22Rv1 (cell line): Measurements from ENCODE around the gene CYP1A1.
"Not testable (repeated sequence)": the region's sequence is repeated elsewhere in the genome, so short reads cannot be mapped to it uniquely, and the experiment has no call there.

Experiments used
- H3K27ac ChIP-seq: fragments of 450-650 bp; 2 replicates; pipeline ENCODE4 v1.5.1; 2017
- ZFX ChIP-seq: fragments of 450-650 bp; IDR thresholded peaks from 2 replicates; pipeline ENCODE4 v1.6.1; 2017; ENCODE audit warnings: antibody characterized with exemption, borderline replicate concordance
- TF ChIP-seq, protein P1 (sequence below): fragments of 450-650 bp; IDR thresholded peaks from 2 replicates; pipeline ENCODE4 v1.5.1; 2017; ENCODE audit warnings: mild to moderate bottlenecking

The CYP1A1 gene

DNA sequence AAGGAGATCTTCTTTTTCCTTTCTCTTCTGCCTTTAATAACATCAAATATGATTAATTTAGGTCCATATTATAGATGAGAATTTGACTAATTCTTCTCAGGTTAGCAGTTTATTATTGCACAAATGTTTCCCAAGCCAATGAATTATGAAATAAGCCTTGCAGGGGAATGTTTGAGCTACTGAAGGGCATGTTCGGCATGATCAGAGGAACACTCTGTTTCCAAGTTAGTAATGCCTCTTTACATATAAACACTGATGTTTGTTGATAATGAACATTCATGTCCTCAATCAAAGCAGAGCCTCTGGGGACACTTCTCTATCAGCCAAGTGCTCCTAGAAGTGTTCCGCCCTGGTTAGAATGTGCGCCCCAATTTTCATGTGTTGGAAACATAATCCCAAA lies 10.0 kb upstream of the CYP1A1 start:
- no peak overlapping the region for H3K27ac ChIP-seq
- TF ChIP-seq, protein P1, sequence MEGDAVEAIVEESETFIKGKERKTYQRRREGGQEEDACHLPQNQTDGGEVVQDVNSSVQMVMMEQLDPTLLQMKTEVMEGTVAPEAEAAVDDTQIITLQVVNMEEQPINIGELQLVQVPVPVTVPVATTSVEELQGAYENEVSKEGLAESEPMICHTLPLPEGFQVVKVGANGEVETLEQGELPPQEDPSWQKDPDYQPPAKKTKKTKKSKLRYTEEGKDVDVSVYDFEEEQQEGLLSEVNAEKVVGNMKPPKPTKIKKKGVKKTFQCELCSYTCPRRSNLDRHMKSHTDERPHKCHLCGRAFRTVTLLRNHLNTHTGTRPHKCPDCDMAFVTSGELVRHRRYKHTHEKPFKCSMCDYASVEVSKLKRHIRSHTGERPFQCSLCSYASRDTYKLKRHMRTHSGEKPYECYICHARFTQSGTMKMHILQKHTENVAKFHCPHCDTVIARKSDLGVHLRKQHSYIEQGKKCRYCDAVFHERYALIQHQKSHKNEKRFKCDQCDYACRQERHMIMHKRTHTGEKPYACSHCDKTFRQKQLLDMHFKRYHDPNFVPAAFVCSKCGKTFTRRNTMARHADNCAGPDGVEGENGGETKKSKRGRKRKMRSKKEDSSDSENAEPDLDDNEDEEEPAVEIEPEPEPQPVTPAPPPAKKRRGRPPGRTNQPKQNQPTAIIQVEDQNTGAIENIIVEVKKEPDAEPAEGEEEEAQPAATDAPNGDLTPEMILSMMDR, result no peak
- no peak for TF ChIP-seq ZFX

DNA sequence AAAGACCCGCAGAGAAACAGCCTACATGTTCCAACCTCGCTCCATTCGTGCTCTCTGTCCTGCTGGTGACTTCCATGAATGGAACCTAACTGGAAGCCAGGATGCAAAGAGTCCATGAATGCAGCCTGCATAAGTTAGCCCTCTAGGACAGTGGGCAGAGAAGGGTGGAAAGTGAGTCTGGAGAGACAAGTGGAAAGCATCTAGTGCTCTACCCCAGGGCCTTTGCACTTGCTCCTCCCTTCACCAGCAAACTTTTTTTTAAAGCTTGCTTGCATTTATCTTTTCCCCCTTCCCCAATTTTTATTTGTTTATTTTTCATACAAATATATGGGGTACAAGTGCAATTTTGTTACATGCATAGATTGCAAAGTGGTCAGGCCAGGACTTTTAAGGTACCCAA lies 7.9 kb upstream of the CYP1A1 start:
- H3K27ac ChIP-seq, result no peak overlapping the region
- TF ChIP-seq, protein P1, result no peak

DNA sequence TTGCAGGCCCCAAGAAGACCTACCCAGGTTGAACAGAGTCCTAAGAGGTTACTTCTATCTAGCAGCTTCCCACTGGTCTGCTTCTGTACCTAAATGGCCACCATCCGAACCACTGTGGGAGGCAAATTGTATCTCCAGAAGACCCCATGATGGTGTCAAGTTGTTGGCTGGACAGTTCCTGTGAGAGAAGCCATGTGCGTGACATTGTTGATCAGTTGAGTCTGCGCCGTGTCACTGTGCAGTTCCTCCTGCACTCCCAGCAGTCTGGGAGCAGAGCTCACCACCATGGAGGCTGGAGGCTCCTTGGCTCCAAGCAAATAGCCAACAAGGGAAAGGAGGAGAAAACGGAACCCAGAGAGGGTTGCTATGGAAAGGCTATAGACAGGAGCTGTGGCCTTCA lies 7.5 kb upstream of the CYP1A1 start:
- TF ChIP-seq, protein P1, result no peak
- TF ChIP-seq ZFX, result no peak

DNA sequence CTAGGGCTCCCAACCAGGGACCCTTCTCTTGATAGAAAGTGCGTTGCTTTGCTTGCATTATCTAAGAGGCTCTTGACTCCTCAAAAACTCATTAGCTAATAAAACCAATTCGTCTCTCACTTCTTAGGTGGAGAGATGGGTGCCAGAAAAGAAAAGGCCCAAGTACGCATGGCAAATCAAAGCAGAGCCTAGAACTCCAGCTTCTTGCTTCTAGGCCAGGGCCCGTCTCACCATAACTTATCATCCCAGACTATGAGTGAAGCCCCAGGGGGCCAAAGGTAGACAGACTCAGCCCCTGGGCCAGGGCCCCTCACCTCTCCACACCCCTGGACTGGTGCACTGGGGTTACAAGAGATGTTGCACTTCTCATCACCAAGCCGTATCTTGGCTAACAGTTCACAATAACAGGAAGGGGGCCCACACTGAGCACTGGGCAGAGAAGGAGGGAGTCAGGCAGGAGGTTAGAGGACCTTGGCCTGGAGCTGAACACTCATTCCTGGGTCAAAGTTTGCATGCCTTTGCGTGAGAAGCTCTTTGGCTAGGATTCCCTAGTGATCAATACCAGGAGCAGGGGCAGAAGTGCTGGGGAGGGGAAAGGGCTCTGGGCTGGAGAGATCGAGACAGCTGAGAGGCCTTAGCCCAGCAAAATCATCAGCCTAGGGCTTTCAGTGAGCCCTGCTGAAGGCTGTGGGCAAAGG lies 5.4 kb upstream of the CYP1A1 start:
- H3K27ac ChIP-seq, result no peak overlapping the region
- TF ChIP-seq ZFX, result no peak
- TF ChIP-seq, protein P1, result no peak

More for the DNA sequence above, 7.5 kb upstream of the CYP1A1 start:
- H3K27ac ChIP-seq, result no peak overlapping the region

DNA sequence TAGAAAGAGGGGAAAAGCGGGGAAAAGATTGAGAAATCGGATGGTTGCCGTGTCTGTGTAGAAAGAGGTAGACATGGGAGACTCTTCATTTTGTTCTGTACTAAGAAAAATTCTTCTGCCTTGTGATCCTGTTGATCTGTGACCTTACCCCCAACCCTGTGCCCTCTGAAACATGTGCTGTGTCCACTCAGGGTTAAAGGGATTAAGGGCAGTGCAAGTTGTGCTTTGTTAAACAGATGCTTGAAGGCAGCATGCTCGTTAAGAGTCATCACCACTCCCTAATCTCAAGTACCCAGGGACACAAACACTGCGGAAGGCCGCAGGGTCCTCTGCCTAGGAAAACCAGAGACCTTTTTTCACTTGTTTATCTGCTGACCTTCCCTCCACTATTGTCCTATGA lies 4.0 kb upstream of the CYP1A1 start:
- H3K27ac ChIP-seq, result not testable (repeated sequence)

DNA sequence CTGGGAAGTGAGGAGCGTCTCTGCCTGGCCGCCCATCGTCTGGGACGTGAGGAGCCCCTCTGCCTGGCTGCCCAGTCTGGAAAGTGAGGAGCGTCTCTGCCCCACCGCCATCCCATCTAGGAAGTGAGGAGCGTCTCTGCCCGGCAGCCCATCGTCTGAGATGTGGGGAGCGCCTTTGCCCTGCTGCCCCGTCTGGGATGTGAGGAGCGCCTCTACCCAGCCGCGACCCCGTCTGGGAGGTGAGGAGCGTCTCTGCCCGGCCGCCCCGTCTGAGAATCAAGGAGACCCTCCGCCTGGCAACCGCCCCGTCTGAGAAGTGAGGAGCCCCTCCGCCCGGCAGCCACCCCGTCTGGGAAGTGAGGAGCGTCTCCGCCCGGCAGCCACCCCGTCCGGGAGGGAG lies 3.4 kb upstream of the CYP1A1 start:
- H3K27ac ChIP-seq, result not testable (repeated sequence)

DNA sequence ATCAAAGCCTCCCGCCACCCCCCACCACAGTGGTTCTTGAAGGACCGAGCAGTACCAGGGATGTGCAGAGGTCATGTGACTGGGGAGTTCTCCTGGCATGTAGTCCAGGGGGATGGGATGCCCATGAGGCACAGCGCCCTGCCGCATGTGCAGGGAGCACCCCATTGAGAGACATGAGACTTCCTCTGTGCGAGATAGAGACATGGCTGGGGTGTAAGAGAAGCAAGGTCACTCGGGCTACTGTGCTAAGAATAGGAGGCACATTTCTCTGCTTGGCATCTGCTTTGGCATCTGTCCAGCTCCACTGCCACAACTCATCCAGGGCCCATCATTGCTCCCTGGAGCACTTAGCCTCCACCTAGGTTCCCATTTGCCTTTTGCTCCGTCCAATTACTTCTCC lies 2.4 kb upstream of the CYP1A1 start:
- TF ChIP-seq, protein P1, result no peak
- peak overlapping the region; percentile 86 for H3K27ac ChIP-seq

DNA sequence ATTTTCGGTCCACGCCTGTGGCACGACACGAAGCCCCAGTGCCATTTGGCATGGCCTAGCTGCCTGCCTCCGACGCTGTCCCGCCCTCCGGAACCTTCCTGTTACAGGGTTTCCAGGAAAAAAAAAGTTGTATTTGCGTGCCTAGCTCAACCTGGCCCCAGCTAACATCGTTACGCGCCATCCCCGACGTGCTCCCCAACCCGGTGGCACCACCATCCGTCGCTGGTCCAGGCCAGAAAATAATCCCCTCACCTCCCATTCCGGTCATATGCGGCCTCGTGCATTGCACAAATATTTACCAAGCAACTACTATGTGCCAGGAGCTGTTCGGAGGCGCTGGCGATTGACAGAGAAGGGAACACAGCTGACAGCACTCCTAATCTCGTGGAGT lies 1.4 kb upstream of the CYP1A1 start:
- peak overlapping the region; percentile 86 for H3K27ac ChIP-seq
- no peak for TF ChIP-seq ZFX
- TF ChIP-seq, protein P1, result no peak
